Measurements from ENCODE around the gene C2orf92. TPM values are rescaled to one million over a fixed set of nuclear protein-coding genes. Genes with fewer than 3 reads are reported as not detected.
"Not testable (repeated sequence)": the region's sequence is repeated elsewhere in the genome, so short reads cannot be mapped to it uniquely, and the experiment has no call there.

Gene C2orf92
- total RNA-seq, 1 experiment from 2014 or later: 11.2 TPM

DNA sequence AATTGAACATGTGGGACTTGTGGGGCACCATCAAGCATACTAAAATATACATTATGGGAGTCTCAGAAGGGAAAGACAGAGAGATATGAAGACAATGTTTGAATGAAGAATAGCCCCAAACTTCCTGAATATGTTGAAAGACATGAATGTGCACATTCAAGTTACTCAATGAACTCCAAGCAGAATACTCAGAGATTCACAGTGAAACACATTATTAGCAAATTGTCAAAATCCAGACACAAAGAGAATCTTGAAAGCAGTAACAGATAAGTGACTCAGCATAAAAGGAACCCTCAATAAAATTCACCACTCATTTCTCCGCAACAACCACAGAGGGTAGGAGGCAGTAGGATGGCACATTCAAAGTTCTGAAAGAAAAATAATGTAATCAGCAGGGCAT, 8.8 kb downstream of the C2orf92 start:
- Histone ChIP-seq H3K4me1 (replicated peaks; ENCODE audit: insufficient read depth) (no peaks in the 10 kb centered on the region), H3K27me3 (ENCODE audit: insufficient read depth, low read depth) (no peaks in the 10 kb centered on the region), H3K4me2 (no peak overlapping the region), H3K9me2 (ENCODE audit: insufficient read depth) (no peaks in the 10 kb centered on the region), H4K20me1 (ENCODE audit: insufficient read depth) (no peaks in the 10 kb centered on the region), H3K27ac (no peak overlapping the region), H3F3A (ENCODE audit: insufficient read depth, low read depth) (no peaks in the 10 kb centered on the region), H3K9me3 (ENCODE audit: insufficient read depth, low read depth) (peaks cover 9% of the 10 kb centered on the region; the same call in 1 of the 2 replicates), H3K79me2 (ENCODE audit: low read depth) (no peaks in the 10 kb centered on the region), H3K4me3 (no peak overlapping the region), H2AFZ (no peak overlapping the region), H3K36me3 (ENCODE audit: low read depth) (no peaks in the 10 kb centered on the region)
- no TSS peak for BruUV-seq (replicated peaks)
- intact Hi-C loops (cut with micrococcal nuclease; ENCODE audit: unreplicated experiment): no loop called here
- no peak for DNase-seq
- no peak for TF ChIP-seq CTCF (conservative IDR thresholded peaks at IDR 0.05)
- TF ChIP-seq EZH2 (IDR thresholded peaks at IDR 0.05; ENCODE audit: low read depth): no peak
- ChIA-PET CTCF (no interaction called here), POLR2A (ENCODE audit: unreplicated experiment) (no interaction called here)

DNA sequence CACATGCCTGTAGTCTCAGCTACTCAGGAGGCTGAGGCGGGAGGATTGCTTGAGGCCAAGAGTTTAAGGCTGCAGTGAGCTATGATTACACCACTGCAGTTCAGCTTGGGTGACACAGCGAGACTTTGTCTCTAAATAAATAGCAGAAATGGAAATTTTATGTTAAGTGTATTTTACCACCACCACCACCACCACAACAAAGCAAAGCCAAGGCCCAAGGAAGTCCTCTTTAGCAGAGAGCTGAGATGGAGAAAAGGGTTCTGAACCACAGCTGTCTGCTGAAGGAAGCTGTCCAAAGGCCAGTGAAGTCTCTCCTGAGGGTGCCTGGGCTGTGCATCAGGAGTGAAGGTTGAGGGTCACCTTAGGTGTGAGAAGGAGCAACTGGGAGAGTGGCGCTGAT, 17.7 kb downstream of the C2orf92 start:
- H2AFZ ChIP-seq; H4K20me1 ChIP-seq (ENCODE audit: insufficient read depth); H3K4me2 ChIP-seq; POLR2A ChIA-PET (ENCODE audit: unreplicated experiment); BruUV-seq (replicated peaks); H3K9me3 ChIP-seq (ENCODE audit: insufficient read depth, low read depth); H3K9me2 ChIP-seq (ENCODE audit: insufficient read depth); H3K36me3 ChIP-seq (ENCODE audit: low read depth); H3K27me3 ChIP-seq (ENCODE audit: insufficient read depth, low read depth); DNase-seq; CTCF ChIA-PET; H3K79me2 ChIP-seq (ENCODE audit: low read depth); intact Hi-C loops (cut with micrococcal nuclease; ENCODE audit: unreplicated experiment); H3K27ac ChIP-seq; H3K4me3 ChIP-seq: not testable (repeated sequence)
- Histone ChIP-seq H3K4me1 (replicated peaks; ENCODE audit: insufficient read depth) (peaks cover 33% of the 10 kb centered on the region), H3F3A (ENCODE audit: insufficient read depth, low read depth) (peaks cover 13% of the 10 kb centered on the region; the same call in 1 of the 2 replicates)

- peak overlapping the region; percentile 80 for H3K27ac ChIP-seq
- peaks cover 8% of the 10 kb centered on the region; the same call in 1 of the 2 replicates for H3K9me3 ChIP-seq (ENCODE audit: insufficient read depth, low read depth)
- no peaks in the 10 kb centered on the region for H3K9me2 ChIP-seq (ENCODE audit: insufficient read depth)
- no peaks in the 10 kb centered on the region for H3K27me3 ChIP-seq (ENCODE audit: insufficient read depth, low read depth)
- ChIA-PET CTCF (no interaction called here), POLR2A (ENCODE audit: unreplicated experiment) (no interaction called here)
- H2AFZ ChIP-seq: peak overlapping the region; percentile 7; the same call in 1 of the 2 replicates
- H4K20me1 ChIP-seq (ENCODE audit: insufficient read depth): no peaks in the 10 kb centered on the region
- peak in 1 of 2 experiments; percentile 89 for DNase-seq
- BruUV-seq (replicated peaks): no TSS peak
- H3K79me2 ChIP-seq (ENCODE audit: low read depth): no peaks in the 10 kb centered on the region
- H3K4me3 ChIP-seq: no peak overlapping the region; the same call in 1 of the 2 replicates
- peaks cover 33% of the 10 kb centered on the region for H3K4me1 ChIP-seq (replicated peaks; ENCODE audit: insufficient read depth)
- intact Hi-C loops (cut with micrococcal nuclease; ENCODE audit: unreplicated experiment): no loop called here
- no peak for TF ChIP-seq EZH2 (IDR thresholded peaks at IDR 0.05; ENCODE audit: low read depth)
- H3K4me2 ChIP-seq: peak overlapping the region; percentile 60
- peaks cover 13% of the 10 kb centered on the region; the same call in 1 of the 2 replicates for H3F3A ChIP-seq (ENCODE audit: insufficient read depth, low read depth)
- H3K36me3 ChIP-seq (ENCODE audit: low read depth): no peaks in the 10 kb centered on the region
These were observed 18.7 kb downstream of the C2orf92 start for GRCh38 chr2:97688062-97688827.

DNA sequence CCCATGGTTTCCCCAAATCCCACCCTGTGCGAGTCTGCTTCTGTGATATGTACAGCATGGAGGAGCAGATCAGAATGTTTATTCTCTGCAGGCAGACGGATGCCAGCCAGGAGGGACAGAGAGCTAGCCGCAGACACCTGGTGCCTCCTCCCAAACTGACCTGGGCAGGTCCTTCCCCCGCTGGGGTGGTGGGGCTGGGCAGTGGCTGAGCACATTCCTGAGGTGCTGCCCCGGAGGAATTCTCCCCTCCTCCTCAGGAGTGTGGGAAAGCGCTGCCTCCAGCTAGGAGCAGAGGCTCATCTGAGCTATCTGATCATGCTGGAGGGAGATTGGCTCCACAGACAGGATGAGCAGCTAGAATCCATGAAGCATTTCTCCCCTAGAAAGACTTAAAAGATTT, 21.7 kb downstream of the C2orf92 start:
- Histone ChIP-seq H2AFZ (no peak overlapping the region), H3K4me3 (no peak overlapping the region), H3K9me2 (ENCODE audit: insufficient read depth) (no peaks in the 10 kb centered on the region), H3F3A (ENCODE audit: insufficient read depth, low read depth) (peaks cover 13% of the 10 kb centered on the region; the same call in 1 of the 2 replicates), H4K20me1 (ENCODE audit: insufficient read depth) (no peaks in the 10 kb centered on the region), H3K27me3 (ENCODE audit: insufficient read depth, low read depth) (no peaks in the 10 kb centered on the region), H3K27ac (0 out of 2 replicates have a peak overlapping the region, but pooled peaks have one; percentile 8), H3K4me2 (peak overlapping the region; percentile 42), H3K79me2 (ENCODE audit: low read depth) (no peaks in the 10 kb centered on the region), H3K4me1 (replicated peaks; ENCODE audit: insufficient read depth) (peaks cover 33% of the 10 kb centered on the region), H3K9me3 (ENCODE audit: insufficient read depth, low read depth) (peaks cover 18% of the 10 kb centered on the region), H3K36me3 (ENCODE audit: low read depth) (no peaks in the 10 kb centered on the region)
- CTCF ChIA-PET: interaction anchor here (0.6 to 1.4 kb wide), 3 partner anchors 27 to 156 kb away, joined by 4 to 13 read pairs (median 6); partner anchors contain the start of gene ACTR1B
- no TSS peak for BruUV-seq (replicated peaks)
- intact Hi-C loops (cut with micrococcal nuclease; ENCODE audit: unreplicated experiment): loop anchor here (1.0 kb wide), 1 partner anchor 28 kb away; no protein-coding TSS in a partner anchor
- peak; percentile 76 to 77 for DNase-seq
- POLR2A ChIA-PET (ENCODE audit: unreplicated experiment): interaction anchor here (0.5 to 0.8 kb wide), 4 partner anchors 27 to 1464 kb away, joined by 3 to 10 read pairs (median 4); partner anchors contain the start of gene ACTR1B
- TF ChIP-seq EZH2 (IDR thresholded peaks at IDR 0.05; ENCODE audit: low read depth): no peak
